Measurements from ENCODE around the gene RIPK1.
A peak's percentile ranks its signal among the peaks of the same experiment; 100 is the strongest.
"Not testable (repeated sequence)": the region's sequence is repeated elsewhere in the genome, so short reads cannot be mapped to it uniquely, and the experiment has no call there.

Gene RIPK1

DNA sequence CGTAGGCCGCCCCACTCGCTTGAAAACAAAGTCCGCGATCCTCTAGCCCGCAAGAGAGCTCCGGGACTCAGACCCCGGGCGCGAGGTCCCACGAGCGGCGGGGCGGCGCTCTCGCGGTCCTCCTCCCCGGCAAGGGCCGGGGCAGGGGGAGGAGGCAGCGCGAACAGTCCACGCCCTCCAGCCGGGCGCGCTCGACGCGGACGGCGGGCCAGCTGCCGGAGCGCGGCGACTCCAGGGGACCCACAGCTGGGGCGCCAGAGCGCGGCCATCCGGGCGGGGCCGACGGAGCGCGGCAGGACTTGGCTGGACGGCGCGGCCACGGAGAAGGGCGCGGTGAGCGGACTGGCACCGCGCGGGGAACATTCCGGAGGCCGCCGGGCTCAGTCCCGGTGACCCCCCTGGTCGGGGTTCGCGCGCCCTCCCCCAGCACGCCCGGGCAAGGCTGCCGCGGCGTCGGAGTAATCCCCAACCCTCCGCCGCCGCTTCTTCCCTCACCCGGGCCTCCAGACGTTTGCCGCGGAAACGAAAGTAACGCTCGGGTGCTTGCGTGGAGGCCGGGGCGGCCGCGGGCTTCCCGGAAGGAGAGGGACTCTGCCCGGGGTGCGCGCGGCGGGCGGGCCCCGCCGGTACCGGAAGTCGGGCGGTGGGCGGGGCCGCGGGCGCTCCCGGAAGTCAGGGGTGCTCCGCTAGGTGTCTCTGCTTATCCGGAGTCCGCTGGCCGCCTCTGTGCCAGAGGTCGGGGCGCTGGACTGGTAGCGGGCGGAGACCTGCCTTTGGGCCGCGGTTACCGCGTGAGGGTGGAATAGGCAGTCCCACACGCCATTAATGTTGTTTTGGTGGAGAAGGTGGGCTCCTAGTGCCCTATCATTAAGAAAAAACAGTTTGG, at the start of gene RIPK1:
Gene RIPK1 (plus strand): TSS at position 166 of the 886 bp plus-strand sequence. CDS start 8,330 bp downstream, outside the sequence.
- FAIRE-seq, result no peak

DNA sequence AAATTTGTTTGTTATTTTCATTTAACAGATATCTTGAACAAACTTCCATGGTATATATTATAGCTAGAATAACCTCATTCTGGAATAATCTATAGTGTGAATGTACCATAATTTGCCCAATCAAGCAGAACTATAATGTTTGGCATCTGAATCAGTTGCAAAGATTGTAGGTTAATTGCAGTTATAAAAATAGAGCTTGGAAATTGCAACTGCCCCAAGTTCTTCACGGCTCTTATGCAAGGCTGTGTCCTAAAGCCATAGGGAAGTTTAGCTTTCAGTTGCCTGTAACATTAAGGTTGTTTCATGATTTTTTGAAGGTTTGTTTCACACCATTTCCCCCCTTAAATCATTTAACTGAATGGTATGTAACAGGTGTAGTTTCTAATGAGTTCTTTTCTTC, 49.2 kb upstream of the RIPK1 start:
- FAIRE-seq, result no peak
- no peak for DNase-seq (ENCODE audit: insufficient read length, low spot score)

More for the DNA sequence above, at the start of gene RIPK1:
- peak; percentile 93 for DNase-seq (ENCODE audit: insufficient read length, low spot score)

- FAIRE-seq (no peak), DNase-seq (ENCODE audit: insufficient read length, low spot score) (no peak)
These were observed 48.5 kb upstream of the RIPK1 start for GRCh38 chr6:3019749-3020320.

GRCh38 chr6:3020976-3021598, 47.2 kb upstream of the RIPK1 start:
- not testable (repeated sequence) for DNase-seq (ENCODE audit: insufficient read length, low spot score); FAIRE-seq

- FAIRE-seq (no peak), DNase-seq (ENCODE audit: insufficient read length, low spot score) (no peak)
These were observed 45.3 kb upstream of the RIPK1 start for GRCh38 chr6:3022765-3023662.

- peak; percentile 75 for FAIRE-seq
- peak; percentile 95 for DNase-seq (ENCODE audit: insufficient read length, low spot score)
These were observed 44.4 kb upstream of the RIPK1 start for GRCh38 chr6:3023663-3024483.

DNA sequence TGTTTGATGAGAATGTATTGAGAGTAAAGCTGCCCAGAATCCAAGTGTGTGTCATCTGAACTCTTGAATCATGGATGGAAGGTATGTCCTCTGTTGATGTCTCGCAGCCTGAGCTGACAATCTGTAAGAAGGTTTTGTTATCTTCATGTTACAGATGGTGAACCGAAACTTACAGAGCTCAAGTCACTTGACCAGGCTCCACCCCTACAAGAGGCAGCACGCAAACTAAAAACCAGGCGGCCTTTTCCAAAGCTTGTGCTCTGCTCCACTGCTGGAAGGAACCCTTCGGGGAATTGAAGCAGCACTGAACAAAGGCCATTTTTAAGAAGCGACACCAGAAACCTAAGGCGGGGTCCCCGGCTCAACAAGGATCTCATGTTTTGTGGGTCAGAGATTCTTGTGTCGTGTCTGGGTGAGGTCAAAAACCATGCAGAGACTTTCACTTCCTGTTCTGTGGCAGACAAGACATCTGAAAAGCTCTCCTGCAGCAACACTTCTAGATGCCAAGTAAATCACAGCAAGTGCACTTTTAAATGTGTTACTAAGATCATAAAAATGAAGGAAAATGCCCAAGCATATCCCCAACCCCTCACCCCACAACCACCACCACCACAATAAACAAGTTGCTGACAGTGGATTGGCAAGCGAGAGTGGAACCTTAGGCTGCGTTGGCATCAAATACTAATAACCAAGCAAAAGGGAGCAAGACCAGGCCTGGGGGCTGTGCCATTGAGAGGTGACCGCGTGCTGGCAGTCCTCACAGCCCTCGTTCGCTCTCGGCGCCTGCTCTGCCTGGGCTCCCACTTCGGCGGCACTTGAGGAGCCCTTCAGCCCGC, 41.3 kb upstream of the RIPK1 start:
- FAIRE-seq (no peak), DNase-seq (ENCODE audit: insufficient read length, low spot score) (no peak)

DNA sequence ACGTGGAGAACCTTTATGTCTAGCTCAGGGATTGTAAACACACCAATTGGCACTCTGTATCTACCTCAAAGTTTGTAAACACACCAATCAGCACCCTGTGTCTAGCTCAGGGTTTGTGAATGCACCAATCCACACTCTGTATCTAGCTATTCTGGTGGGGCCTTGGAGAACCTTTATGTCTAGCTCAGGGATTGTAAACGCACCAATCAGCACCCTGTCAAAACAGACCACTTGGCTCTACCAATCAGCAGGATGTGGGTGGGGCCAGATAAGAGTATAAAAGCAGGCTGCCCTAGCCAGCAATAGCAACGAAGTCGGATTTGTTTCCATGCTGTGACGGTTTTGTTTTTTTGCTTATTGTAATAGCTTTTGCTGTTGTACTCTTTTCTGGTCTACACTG, 40.1 kb upstream of the RIPK1 start:
- not testable (repeated sequence) for DNase-seq (ENCODE audit: insufficient read length, low spot score); FAIRE-seq

DNA sequence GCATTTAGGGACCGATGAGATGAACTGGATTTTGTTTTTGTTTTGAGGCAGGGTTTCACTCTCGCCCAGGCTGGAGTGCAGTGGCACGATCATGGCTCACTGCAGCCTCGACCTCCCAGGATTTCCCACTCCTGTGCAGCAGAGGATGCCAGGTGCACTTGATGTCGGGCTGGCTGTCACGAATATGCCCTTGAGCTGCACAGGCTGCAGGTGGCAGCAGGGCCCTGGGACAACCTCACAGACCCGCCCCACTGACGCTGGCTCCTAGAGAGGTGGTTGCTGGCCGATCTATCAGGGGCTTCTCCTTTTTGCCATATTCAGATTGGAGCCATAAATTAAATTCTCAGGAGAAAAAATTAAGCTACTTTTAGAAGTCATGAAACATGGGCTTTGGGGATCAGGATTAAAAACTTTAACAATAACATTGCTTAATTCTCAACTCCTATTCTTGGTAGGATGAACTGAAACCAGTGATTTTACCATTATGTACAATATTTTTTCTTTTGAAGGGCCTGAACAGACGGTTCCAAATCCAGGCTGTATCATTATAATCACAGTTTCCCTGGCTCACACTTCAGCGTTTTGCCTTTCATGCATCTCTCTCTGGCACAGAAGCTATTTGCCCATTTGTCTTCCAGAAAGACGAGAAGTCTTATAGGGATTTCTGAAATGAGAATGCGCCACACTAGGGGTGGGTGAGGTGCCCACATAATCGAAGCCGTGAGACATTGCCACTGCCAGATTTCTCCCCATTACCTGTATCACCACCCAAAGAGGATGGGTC, 36.2 kb upstream of the RIPK1 start:
- FAIRE-seq (no peak), DNase-seq (ENCODE audit: insufficient read length, low spot score) (no peak)

- no peak for FAIRE-seq
- DNase-seq (ENCODE audit: insufficient read length, low spot score), result no peak
These were observed 35.3 kb upstream of the RIPK1 start for GRCh38 chr6:3032986-3033385.

- FAIRE-seq, result no peak
- DNase-seq (ENCODE audit: insufficient read length, low spot score), result no peak
These were observed 34.6 kb upstream of the RIPK1 start for GRCh38 chr6:3033652-3034051.

GRCh38 chr6:3035397-3035796, 32.9 kb upstream of the RIPK1 start:
- FAIRE-seq (no peak), DNase-seq (ENCODE audit: insufficient read length, low spot score) (no peak)

DNA sequence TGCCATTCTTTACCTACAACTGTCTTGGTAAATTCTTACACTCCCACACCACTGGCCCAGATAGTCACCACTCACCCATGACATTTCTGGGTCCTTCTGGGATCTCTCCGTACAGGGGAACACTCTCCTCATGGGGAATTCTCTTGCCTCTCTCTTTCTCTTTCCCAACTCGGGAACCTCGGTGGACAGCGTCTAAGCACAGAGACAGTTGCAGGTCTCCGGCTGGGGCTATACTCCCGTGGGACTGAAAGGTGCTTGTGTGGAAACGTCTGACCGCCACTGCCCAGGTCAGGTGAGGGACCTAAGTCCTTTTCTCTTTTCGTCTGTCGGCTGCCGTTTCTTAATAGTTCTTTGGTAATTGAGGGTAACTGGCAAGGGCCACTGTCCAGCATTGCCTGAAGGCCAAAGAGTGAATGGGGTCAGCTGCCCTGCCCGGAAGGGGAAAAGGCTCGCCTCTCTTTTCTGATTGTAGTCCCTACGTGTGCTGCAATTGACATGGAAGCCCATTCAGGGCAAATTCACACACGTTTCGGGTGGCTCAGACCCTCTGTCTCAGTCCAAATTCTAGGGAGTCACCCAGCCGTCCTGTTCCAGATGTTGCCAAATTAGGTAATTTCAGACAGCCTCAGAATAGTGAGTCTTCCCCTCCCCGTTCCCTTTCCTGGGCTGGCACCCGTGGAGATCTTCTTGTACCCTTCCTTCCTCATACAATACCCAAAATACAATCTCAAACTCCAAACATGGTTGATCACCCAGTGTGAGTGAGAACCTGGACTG, 31.2 kb upstream of the RIPK1 start:
- no peak for FAIRE-seq
- no peak for DNase-seq (ENCODE audit: insufficient read length, low spot score)

DNA sequence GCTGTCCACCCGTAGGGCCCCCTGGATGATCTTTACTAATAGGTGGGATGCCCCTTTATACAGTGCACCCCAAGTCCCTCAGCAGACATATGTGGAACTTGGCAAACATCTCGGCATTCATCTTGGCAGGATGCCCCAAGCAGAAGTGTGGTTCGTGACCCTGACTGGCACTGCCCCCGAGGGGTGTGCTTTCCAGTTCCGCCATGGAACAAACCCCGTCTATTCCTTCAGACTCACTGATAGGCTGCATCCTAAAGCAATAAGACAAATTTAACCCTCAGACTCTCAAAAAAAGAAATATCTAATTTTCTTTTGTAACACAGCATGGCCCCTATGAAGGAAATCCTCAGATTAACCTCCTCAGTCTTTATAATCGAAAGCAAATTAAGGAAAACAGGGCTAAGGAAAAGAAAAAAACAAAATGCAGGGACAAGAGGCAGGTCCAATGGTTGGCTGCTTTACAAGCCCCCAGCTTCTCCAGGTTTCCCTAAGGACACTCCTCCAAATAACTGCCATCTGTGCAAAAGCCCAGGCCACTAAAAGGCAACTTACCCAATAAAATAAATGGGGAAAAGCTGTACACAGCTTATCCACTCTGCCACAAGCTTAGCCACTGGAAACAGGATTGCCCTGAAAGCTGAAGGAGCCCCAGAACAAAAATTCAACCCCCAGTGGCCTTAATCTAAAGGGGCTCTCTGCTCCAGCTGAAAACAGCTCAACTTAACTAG, 30.5 kb upstream of the RIPK1 start:
- DNase-seq (ENCODE audit: insufficient read length, low spot score), result no peak

DNA sequence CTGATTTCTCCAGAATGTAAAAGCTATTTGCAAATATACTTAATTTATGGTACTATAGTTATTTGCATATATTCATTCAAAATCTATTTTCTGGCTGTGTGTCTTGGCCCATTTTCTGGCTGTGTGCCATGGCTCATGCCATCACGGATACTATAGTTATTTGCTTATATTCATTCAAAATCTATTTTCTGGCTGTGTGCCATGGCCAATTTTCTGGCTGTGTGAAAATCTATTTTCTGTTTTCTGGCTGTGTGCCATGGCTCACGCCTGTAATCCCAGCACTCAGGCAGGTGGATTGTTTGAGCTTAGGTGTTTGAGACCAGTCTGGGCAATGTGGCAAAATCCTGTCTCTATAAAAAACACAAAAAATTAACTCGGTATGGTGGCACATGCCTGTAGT, 28.9 kb upstream of the RIPK1 start:
- no peak for DNase-seq (ENCODE audit: insufficient read length, low spot score)

More for the DNA sequence above, 30.5 kb upstream of the RIPK1 start:
- no peak for FAIRE-seq

DNA sequence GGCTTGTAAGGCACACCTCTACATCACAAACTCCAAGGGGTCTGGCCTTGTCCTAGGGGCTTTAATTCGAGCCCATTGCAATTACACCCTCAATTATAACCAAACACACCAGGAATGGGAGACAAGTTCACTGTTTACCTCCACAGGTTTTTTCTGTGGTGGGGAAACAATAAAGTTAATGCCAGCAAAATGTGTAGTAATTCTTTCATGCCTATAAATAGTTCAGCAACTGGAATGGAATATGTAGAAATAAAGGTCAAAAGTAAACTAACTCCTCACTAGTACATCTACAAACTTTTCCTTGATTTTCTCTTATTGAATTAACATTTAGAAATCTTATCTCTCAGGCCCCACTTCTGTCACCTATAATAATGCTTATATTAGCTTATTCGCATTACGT, 27.1 kb upstream of the RIPK1 start:
- no peak for FAIRE-seq

More for the DNA sequence above, 28.9 kb upstream of the RIPK1 start:
- FAIRE-seq, result no peak

GRCh38 chr6:3041606-3042005, 26.7 kb upstream of the RIPK1 start:
- FAIRE-seq (no peak), DNase-seq (ENCODE audit: insufficient read length, low spot score) (no peak)

More for the DNA sequence above, 27.1 kb upstream of the RIPK1 start:
- DNase-seq (ENCODE audit: insufficient read length, low spot score), result no peak

Data from HTR-8/SVneo (cell line).